Astrocyte of the spinal cord (primary cell): ENCODE results near the gene TAF1B.
A peak's percentile ranks its signal among the peaks of the same experiment; 100 is the strongest.

Experiments used
- DNase-seq: peaks from one replicate; pipeline ENCODE4 v3.0.0; 2011; ENCODE audit warnings: low read depth, low spot score
- H3K4me3 ChIP-seq: 2 replicates; pipeline ENCODE4 v1.5.1; 2011; ENCODE audit warnings: low read depth, mild to moderate bottlenecking, low read length, moderate library complexity
- CTCF ChIP-seq: IDR thresholded peaks from 2 replicates; pipeline ENCODE4 v1.5.1; 2012; ENCODE audit warnings: low read depth, mild to moderate bottlenecking, low read length, inconsistent platforms
- in situ Hi-C: cut with HindIII; loops from 2 replicates; pipeline ENCODE4 v1.10.0; 2017; ENCODE audit warnings: low sequenced_read_pairs

Gene TAF1B

GRCh38 chr2:9820020-9820973 is 23.0 kb upstream of the TAF1B start:
- TF ChIP-seq CTCF: no peak
- H3K4me3 ChIP-seq: no peak overlapping the region
- in situ Hi-C loops: loop anchor here (25.0 kb wide), 1 partner anchor 217 kb away; the partner anchor contains the start of gene KLF11
- peak; percentile 27 for DNase-seq

GRCh38 chr2:9821805-9822445 is 21.3 kb upstream of the TAF1B start:
- in situ Hi-C loops: loop anchor here (25.0 kb wide), 1 partner anchor 215 kb away; the partner anchor contains the start of gene KLF11
- no peak overlapping the region for H3K4me3 ChIP-seq
- TF ChIP-seq CTCF: no peak
- no peak for DNase-seq

- DNase-seq: no peak
- in situ Hi-C loops: loop anchor here (25.0 kb wide), 1 partner anchor 213 kb away; the partner anchor contains the start of gene KLF11
- TF ChIP-seq CTCF: no peak
- H3K4me3 ChIP-seq: no peak overlapping the region
These were observed 18.8 kb upstream of the TAF1B start for GRCh38 chr2:9824441-9824840.

GRCh38 chr2:9824956-9825720 is 18.1 kb upstream of the TAF1B start:
- DNase-seq: peak; percentile 39
- no peak overlapping the region for H3K4me3 ChIP-seq
- no peak for TF ChIP-seq CTCF
- in situ Hi-C loops: loop anchor here (25.0 kb wide), 1 partner anchor 212 kb away; the partner anchor contains the start of gene KLF11

GRCh38 chr2:9826208-9826607 is 17.1 kb upstream of the TAF1B start:
- no peak for DNase-seq
- no peak for TF ChIP-seq CTCF
- H3K4me3 ChIP-seq: no peak overlapping the region
- in situ Hi-C loops: no loop called here
